Measurements from ENCODE around the gene SPATA45. TPM values are rescaled to one million over a fixed set of nuclear protein-coding genes. Genes with fewer than 3 reads are reported as not detected.
A peak's percentile ranks its signal among the peaks of the same experiment; 100 is the strongest.

SPATA45 gene
- total and polyA plus RNA-seq, 2 of the 13 experiments (the other 11 are each of a cell fraction or from before 2014, with no cell fraction given), result 0.17 to 0.64 TPM

DNA sequence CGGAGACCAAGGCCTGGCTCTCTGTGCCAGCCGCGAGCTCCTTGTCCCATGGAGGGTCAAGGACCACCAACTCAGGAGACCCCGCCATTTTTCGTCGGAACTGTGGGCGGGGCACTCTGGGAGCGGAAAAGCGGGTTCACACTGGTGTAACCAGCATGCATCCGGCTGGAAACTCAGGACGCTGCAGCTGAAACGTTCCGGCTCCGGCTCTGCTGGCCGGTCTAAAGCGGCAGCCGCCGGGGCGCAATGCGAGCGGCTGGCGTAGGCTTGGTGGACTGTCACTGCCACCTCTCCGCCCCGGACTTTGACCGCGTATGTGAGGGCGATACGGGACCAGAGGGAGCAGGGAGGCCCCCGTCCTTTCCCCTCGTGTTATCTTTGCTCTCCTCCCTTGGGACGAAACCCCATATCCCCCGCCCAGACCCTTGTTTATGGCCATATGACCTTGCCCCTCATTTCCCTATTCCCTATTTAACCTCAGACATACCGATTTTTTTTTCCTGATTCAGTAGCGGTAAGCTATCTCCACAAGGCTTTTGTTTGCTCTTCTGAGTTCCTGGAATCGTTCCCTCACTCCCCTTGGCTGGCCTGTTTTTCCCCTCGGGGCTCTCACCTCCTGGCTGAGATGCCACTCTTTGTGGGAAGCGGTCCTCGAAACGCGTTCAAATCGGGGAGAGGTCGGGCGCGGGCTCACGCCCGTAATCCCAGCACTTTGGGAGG, 55.6 kb downstream of the SPATA45 start, which contains the start of the genes NSL1 and TATDN3 (continued):
- TF ChIP-seq, protein P1, sequence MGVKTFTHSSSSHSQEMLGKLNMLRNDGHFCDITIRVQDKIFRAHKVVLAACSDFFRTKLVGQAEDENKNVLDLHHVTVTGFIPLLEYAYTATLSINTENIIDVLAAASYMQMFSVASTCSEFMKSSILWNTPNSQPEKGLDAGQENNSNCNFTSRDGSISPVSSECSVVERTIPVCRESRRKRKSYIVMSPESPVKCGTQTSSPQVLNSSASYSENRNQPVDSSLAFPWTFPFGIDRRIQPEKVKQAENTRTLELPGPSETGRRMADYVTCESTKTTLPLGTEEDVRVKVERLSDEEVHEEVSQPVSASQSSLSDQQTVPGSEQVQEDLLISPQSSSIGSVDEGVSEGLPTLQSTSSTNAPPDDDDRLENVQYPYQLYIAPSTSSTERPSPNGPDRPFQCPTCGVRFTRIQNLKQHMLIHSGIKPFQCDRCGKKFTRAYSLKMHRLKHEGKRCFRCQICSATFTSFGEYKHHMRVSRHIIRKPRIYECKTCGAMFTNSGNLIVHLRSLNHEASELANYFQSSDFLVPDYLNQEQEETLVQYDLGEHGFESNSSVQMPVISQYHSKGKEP (CRISPR knock-in tag; IDR thresholded peaks at IDR 0.05), result 0 out of 2 replicates have a peak, but pooled peaks have one; percentile 69
- TF ChIP-seq, protein P2, sequence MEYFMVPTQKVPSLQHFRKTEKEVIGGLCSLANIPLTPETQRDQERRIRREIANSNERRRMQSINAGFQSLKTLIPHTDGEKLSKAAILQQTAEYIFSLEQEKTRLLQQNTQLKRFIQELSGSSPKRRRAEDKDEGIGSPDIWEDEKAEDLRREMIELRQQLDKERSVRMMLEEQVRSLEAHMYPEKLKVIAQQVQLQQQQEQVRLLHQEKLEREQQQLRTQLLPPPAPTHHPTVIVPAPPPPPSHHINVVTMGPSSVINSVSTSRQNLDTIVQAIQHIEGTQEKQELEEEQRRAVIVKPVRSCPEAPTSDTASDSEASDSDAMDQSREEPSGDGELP (IDR thresholded peaks at IDR 0.05; ENCODE audit: borderline replicate concordance, low read depth), result peak; percentile 66; the same call in 1 of the 2 replicates
- no peak for TF ChIP-seq CENPX (CRISPR knock-in tag; IDR thresholded peaks at IDR 0.05)
- peak; percentile 72; the same call in 1 of the 2 replicates for TF ChIP-seq ZNF776 (CRISPR knock-in tag; IDR thresholded peaks at IDR 0.05)
- 0 out of 2 replicates have a peak, but pooled peaks have one; percentile 39 for TF ChIP-seq ATAD3A (CRISPR knock-in tag; IDR thresholded peaks at IDR 0.05)
- 0 out of 2 replicates have a peak, but pooled peaks have one; percentile 27 for TF ChIP-seq ZNF468 (CRISPR knock-in tag; IDR thresholded peaks at IDR 0.05)
- no peak for TF ChIP-seq ZNF773 (CRISPR knock-in tag; IDR thresholded peaks at IDR 0.05; ENCODE audit: borderline replicate concordance)
- TF ChIP-seq ZNF883 (CRISPR knock-in tag; IDR thresholded peaks at IDR 0.05; ENCODE audit: not compliant biosample characterization), result peak; percentile 70
- TF ChIP-seq, protein P3, sequence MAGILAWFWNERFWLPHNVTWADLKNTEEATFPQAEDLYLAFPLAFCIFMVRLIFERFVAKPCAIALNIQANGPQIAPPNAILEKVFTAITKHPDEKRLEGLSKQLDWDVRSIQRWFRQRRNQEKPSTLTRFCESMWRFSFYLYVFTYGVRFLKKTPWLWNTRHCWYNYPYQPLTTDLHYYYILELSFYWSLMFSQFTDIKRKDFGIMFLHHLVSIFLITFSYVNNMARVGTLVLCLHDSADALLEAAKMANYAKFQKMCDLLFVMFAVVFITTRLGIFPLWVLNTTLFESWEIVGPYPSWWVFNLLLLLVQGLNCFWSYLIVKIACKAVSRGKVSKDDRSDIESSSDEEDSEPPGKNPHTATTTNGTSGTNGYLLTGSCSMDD (CRISPR knock-in tag; IDR thresholded peaks at IDR 0.05), result no peak
- TF ChIP-seq, protein P4, sequence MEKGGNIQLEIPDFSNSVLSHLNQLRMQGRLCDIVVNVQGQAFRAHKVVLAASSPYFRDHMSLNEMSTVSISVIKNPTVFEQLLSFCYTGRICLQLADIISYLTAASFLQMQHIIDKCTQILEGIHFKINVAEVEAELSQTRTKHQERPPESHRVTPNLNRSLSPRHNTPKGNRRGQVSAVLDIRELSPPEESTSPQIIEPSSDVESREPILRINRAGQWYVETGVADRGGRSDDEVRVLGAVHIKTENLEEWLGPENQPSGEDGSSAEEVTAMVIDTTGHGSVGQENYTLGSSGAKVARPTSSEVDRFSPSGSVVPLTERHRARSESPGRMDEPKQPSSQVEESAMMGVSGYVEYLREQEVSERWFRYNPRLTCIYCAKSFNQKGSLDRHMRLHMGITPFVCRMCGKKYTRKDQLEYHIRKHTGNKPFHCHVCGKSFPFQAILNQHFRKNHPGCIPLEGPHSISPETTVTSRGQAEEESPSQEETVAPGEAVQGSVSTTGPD (CRISPR knock-in tag; IDR thresholded peaks at IDR 0.05), result no peak
- TF ChIP-seq ZNF12 (CRISPR knock-in tag; IDR thresholded peaks at IDR 0.05), result peak; percentile 81
- no peak; the same call in 1 of the 2 replicates for TF ChIP-seq ZBTB21 (CRISPR knock-in tag; IDR thresholded peaks at IDR 0.05)
- TF ChIP-seq CBX5 (CRISPR knock-in tag; IDR thresholded peaks at IDR 0.05; ENCODE audit: borderline replicate concordance), result peak; percentile 98; the same call in 1 of the 2 replicates
- TF ChIP-seq TP53 (CRISPR knock-in tag; conservative IDR thresholded peaks at IDR 0.05), result 0 out of 2 replicates have a peak, but pooled peaks have one; percentile 75
- TF ChIP-seq ZNF329 (CRISPR knock-in tag; IDR thresholded peaks at IDR 0.05; ENCODE audit: low read depth), result peak; percentile 58
- TF ChIP-seq, protein P5, sequence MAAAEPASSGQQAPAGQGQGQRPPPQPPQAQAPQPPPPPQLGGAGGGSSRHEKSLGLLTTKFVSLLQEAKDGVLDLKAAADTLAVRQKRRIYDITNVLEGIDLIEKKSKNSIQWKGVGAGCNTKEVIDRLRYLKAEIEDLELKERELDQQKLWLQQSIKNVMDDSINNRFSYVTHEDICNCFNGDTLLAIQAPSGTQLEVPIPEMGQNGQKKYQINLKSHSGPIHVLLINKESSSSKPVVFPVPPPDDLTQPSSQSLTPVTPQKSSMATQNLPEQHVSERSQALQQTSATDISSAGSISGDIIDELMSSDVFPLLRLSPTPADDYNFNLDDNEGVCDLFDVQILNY (CRISPR knock-in tag; conservative IDR thresholded peaks at IDR 0.05), result peak; percentile 60; the same call in 1 of the 2 replicates
- peak; percentile 86 for TF ChIP-seq TOPORS (CRISPR knock-in tag; IDR thresholded peaks at IDR 0.05)
- peak; percentile 78; the same call in 1 of the 2 replicates for TF ChIP-seq RCOR2 (CRISPR knock-in tag; IDR thresholded peaks at IDR 0.05)
- peak; percentile 96 for TF ChIP-seq ETV6 (CRISPR knock-in tag; conservative IDR thresholded peaks at IDR 0.05)
- TF ChIP-seq SRSF4 (IDR thresholded peaks at IDR 0.05; ENCODE audit: low read depth, low read length, poor library complexity, severe bottlenecking), result no peak
- peak; percentile 92 for TF ChIP-seq PCBP1 (IDR thresholded peaks at IDR 0.05; ENCODE audit: borderline replicate concordance, low read depth, low read length)
- no peak for TF ChIP-seq MTF2 (CRISPR knock-in tag; IDR thresholded peaks at IDR 0.05; ENCODE audit: borderline replicate concordance)
- peak; percentile 94 for TF ChIP-seq ZNF121 (CRISPR knock-in tag; IDR thresholded peaks at IDR 0.05)

All from HepG2 (cell line).